Stimulated activated CD8-positive, alpha-beta memory T cell treated with anti-CD3 and anti-CD28 coated beads, Interleukin-4, amount 100 ng/mL, for 48 hours (primary cell): Measurements from ENCODE around the gene HNRNPF.
A peak's percentile ranks its signal among the peaks of the same experiment; 100 is the strongest.
"Not testable (repeated sequence)": the region's sequence is repeated elsewhere in the genome, so short reads cannot be mapped to it uniquely, and the experiment has no call there.

Experiments used
- DNase-seq: peaks from one replicate; pipeline ENCODE4 v3.0.0-alpha.2; 2020

Gene HNRNPF

GRCh38 chr10:43396061-43396927 lies 12.7 kb downstream of the HNRNPF start:
- peak; percentile 87 for DNase-seq

DNA sequence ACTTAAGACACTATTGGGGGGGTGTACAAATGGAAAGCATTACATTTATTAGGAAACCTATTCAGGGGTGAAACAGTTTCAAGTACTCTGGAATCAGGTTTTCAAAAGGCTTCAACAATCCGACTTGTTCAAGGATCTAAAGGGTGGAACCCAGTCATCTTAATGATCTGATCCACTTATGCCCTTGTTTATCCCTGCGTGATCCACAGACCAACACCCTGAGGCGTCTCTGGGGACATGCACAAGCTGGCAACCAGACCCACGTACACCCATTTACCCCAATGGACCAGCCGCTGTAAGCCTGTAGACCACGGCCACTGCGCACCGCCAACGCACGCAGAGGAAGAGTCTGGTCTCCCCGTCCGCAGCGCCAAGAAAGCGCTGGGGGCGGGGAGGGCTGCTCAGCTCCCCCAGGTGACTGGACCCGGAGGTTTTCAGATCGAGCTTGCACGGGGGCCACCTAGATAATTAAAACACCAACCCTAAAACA lies 13.4 kb downstream of the HNRNPF start:
- peak; percentile 60 for DNase-seq

DNA sequence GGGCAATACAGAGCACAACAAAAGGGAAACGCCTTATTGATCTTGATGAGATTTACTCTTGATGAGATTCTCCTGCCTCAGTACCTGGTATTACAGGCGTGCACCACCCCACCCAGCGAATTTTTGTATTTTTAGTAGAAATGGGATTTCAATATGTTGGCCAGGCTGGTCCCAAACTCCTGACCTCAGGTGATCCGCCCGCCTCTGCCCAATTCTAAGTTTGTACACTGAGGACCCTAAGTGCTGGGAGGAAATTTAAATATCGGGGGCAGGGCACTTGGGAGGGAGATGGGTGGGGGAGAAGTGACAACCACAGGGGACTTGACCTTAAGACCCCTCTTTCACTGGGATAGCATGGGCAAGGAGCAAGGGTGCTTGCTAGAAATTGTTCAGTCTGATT lies 14.1 kb downstream of the HNRNPF start:
- DNase-seq, result no peak

- no peak for DNase-seq
These were observed 15.2 kb downstream of the HNRNPF start for GRCh38 chr10:43393606-43394360.

GRCh38 chr10:43393186-43393585 lies 15.8 kb downstream of the HNRNPF start:
- not testable (repeated sequence) for DNase-seq

GRCh38 chr10:43392748-43393147 lies 16.2 kb downstream of the HNRNPF start:
- DNase-seq, result no peak

- no peak for DNase-seq
These were observed 17.5 kb downstream of the HNRNPF start for GRCh38 chr10:43391496-43391895.

DNA sequence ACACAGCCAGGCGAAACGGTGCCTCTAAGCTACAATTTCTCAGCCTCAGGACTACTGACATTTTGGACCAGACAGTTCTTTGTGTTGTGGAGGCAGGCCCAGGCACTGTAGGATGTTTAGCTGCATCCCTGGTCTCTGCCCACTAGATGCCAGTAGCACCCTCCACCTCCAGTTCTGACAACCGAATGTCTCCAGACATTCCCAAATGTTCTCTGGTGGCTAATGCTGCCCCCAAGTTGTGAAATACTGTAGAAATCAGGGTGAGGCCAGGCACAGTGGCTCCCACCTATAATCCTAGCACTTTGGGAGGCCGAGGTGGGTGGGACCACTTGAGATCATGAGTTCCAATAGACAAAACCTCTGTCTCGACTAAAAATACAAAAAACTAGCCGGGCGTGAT lies 18.2 kb downstream of the HNRNPF start:
- DNase-seq, result no peak

GRCh38 chr10:43390333-43390732 lies 18.7 kb downstream of the HNRNPF start:
- DNase-seq, result no peak

DNA sequence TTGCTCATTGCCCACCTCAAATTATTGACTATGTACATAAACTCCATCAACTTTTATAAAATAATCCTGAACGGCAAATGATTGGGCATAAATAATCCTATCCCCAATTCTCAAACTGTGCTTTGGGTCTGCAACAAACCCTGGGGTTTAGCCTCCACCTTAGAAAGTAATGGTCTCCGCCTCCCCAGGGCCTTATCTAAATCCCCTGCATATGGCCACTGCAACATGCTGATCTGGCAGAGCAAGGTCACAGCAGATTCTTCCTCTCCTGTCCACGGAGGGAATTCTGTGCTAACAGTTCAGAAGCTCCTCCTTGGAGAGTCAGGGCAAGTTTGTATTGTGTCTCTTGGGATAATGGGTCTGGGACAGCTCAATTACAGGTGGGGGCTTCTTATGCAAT lies 19.1 kb downstream of the HNRNPF start:
- no peak for DNase-seq

GRCh38 chr10:43387678-43388032 lies 21.3 kb downstream of the HNRNPF start:
- DNase-seq, result no peak

DNA sequence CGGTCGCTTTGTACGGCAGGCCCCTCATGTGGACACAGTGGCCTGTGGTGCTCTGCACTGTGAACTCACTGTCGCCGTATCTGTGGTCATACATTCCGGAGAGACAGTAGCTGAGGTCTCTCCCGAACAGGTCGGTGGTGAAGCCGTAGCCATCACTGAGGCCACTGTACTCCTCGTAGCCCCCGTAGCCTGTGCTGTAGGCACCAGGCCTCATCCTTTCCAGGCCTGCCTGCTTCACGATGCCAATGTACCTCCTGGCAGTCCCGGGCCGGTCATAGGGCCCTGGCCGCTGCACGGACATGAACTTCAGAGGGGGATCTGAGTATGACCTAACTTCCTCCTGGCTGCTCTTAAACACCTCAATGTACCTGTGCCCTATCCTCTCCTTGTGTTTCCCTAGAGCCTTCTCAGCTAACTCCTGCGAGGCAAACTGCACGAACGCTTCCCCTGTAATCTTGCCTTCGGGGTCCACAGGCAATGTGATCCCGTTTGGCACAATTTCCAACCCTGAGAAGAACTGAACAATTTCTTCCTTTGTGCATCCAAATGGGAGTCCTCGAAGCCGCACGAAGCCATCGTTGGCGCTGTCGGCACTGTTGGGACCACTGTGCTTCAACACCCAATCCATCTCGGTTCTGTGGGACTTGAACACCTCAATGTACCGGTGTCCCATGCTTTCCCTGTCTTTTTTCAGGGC lies 21.9 kb downstream of the HNRNPF start:
- DNase-seq, result no peak

- DNase-seq, result no peak
These were observed 22.4 kb downstream of the HNRNPF start for GRCh38 chr10:43386549-43386948.

DNA sequence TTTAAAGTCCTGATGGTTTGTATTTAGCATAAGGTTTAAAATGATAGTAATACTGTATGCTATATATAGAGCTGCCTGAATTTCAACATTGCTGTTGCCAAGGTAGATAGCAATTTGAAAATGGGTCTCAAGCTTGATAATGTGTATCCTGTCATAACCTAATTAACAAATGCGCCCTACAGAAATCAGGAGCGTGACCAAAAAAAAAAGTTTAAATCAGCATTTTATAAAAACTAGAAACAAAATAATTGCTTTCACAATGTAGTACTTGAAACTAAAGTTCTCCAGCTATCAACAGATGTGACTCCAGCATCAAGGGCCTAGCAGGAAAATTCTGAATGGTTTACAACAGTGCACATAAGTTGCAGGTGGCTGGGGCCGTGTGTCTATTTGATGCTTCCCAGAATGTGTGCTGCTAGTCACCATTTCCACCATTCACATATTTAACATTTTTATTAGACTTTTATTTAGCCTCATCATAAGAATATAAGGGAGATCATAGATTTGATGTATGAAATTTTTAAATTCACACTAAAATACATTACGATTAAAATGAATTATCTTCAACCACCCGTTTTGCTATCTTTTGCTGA lies 23.5 kb downstream of the HNRNPF start:
- no peak for DNase-seq

- DNase-seq, result peak; percentile 54
These were observed 24.4 kb downstream of the HNRNPF start for GRCh38 chr10:43384252-43385221.

DNA sequence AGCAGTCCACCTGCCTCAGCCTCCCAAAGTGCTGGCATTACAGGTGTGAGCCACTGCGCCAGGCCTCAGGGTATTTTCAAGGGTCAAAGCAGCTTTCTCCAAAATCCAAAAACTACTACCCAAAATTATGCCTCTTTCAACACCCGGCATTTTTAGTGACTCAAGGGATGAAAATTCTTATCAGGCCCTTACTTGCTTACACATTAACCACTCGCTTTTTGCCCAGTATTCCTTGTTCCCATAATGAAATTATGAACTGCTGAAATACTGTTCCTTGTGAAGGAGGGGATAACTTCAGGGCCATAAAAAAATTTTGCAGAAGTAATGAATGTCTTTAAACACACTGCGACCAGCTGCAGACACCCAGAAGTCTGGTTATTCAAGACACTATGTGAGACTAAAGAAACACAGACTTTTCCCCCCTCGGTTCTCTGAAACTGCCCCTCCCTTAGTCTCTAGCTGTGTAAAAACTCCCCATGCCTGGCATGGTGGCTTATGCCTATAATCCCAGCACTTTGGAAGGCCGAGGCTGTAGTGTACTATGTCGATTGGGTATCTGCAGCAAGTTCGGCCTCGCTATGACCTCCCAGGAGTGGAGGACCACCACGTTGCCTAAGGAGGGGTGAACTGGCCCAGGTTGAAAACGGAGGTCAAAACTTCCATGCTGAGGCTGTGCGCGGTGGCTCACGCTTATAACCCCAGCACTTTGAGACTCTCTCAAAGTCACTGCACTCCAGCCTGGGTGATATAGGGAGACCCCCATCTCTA lies 25.6 kb downstream of the HNRNPF start:
- peak; percentile 41 for DNase-seq

DNA sequence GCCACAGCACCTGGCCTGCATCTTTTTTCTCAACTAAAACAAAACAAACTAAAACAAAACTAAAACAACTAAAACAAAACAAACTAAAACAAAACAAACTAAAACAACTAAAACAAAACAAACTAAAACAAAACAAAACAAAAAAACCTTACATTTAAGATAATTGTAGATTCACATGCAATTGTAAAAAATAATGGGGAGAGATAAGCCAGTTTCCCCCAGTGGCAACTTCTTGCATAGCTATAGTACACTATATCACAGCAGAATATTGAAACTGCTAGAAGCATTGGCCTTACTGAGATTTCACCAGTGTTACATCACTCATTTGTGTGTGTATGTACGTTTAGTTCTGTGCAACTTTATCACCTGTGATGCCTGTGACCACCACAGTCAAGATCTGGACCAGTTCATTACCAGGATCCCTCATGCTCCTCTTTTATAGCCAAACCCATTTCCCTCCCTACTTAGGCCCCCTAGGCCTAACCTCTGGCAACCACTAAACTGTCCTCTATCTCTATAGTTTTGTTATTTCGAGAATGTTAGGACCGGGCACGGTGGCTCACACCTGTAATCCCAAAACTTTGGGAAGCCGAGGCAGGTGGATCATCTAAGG lies 28.3 kb downstream of the HNRNPF start:
- no peak for DNase-seq

DNA sequence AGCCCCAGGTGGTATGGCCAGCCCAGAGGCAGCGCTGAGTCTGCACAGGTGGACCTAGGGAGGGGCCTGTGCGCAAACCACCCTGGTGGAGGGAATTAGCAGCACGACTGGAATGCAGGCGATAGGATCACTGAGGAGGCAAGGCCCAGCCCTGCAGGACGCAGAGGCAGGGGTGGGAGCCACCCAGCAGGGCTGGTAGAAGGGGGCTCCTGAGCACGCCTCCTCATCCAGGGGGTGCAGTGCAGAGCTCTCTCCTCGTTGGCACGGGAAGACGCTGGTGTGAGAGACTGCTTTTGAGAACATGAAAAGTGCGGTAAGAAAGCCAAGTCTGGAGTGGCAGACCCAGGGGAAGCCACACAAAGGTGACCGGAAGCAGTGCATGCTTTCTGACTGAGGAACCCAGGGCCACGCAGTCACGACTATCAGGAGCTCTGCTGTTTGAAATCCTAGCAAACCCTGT lies 31.5 kb downstream of the HNRNPF start:
- no peak for DNase-seq

DNA sequence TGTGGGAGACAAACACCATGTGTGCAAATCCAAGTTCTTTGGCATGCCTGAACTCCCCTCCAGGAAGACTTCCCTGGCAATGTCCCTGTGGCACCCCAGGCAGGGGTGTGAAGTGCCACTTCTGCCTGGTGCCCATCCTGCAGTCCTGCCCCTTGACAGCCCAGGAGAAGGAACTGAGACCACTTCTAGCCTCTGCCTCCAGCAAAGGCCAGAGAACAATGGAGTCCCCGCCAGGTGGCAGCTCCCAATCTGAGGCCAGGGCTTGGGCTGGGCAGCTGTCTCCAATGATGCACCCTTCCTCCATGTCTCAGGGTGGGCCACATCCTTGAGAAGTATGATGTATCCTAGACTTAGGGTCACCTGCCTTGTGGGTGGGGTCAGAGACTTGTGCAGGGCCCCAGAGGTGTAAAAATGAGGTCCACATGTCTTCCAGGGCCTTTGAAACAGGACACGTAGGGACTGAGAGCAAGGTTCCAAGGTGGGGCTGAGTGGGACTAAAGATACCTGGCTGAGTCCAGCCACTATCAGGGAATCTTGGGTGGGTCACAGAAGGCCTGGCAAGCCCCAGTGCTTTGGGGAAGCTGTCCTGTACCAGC lies 32.1 kb downstream of the HNRNPF start:
- DNase-seq, result no peak

- DNase-seq, result no peak
These were observed 32.8 kb downstream of the HNRNPF start for GRCh38 chr10:43376046-43376635.
